ENCODE measurements around the gene DESI1. TPM values are rescaled to one million over a fixed set of nuclear protein-coding genes. Genes with fewer than 3 reads are reported as not detected.
"Not testable (repeated sequence)": the region's sequence is repeated elsewhere in the genome, so short reads cannot be mapped to it uniquely, and the experiment has no call there.

DESI1 gene
- total RNA-seq, 4 donors from 2014 or later: 25.6 to 32.9 (median 27.9) TPM

DNA sequence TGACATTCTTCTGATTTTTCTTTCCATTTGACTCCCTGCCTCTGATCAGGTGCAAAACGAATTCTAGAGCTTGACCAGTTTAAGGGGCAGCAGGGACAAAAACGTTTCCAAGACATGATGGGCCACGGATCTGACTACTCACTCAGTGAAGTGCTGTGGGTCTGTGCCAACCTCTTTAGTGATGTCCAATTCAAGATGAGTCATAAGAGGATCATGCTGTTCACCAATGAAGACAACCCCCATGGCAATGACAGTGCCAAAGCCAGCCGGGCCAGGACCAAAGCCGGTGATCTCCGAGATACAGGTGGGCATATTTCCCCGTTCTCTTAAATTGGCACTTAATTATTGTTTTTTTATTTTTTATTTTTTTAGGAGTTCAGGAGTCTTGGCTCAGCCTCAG is 15.6 kb upstream of the DESI1 start:
- Histone ChIP-seq H3K36me3 (peaks cover 81% of the 10 kb centered on the region), H3K9me3 (no peaks in the 10 kb centered on the region), H3K4me1 (no peaks in the 10 kb centered on the region), H3K27me3 (no peaks in the 10 kb centered on the region), H3K4me3 (no peak overlapping the region), H3K27ac (no peak overlapping the region)
- TF ChIP-seq EP300 (IDR thresholded peaks at IDR 0.05): no peak
- TF ChIP-seq POLR2A (IDR thresholded peaks at IDR 0.05): no peak
- TF ChIP-seq POLR2AphosphoS5 (IDR thresholded peaks at IDR 0.05): no peak
- TF ChIP-seq, protein P1, sequence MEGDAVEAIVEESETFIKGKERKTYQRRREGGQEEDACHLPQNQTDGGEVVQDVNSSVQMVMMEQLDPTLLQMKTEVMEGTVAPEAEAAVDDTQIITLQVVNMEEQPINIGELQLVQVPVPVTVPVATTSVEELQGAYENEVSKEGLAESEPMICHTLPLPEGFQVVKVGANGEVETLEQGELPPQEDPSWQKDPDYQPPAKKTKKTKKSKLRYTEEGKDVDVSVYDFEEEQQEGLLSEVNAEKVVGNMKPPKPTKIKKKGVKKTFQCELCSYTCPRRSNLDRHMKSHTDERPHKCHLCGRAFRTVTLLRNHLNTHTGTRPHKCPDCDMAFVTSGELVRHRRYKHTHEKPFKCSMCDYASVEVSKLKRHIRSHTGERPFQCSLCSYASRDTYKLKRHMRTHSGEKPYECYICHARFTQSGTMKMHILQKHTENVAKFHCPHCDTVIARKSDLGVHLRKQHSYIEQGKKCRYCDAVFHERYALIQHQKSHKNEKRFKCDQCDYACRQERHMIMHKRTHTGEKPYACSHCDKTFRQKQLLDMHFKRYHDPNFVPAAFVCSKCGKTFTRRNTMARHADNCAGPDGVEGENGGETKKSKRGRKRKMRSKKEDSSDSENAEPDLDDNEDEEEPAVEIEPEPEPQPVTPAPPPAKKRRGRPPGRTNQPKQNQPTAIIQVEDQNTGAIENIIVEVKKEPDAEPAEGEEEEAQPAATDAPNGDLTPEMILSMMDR (IDR thresholded peaks at IDR 0.05): no peak
- WGBS: 52% methylated on average over 7 of the region's 7 CpGs
- DNase-seq (ENCODE audit: low spot score in 2 of 2): no peak

GRCh38 chr22:41634610-41635009 is 13.8 kb upstream of the DESI1 start:
- 93% methylated on average over 8 of the region's 8 CpGs for WGBS
- not testable (repeated sequence) for DNase-seq (ENCODE audit: low spot score in 2 of 2); H3K27ac ChIP-seq; H3K4me3 ChIP-seq; H3K4me1 ChIP-seq; H3K9me3 ChIP-seq; H3K27me3 ChIP-seq
- H3K36me3 ChIP-seq: peaks cover 77% of the 10 kb centered on the region

GRCh38 chr22:41631615-41632014 is 10.8 kb upstream of the DESI1 start:
- 100% methylated on average over 10 of the region's 23 CpGs for WGBS
- not testable (repeated sequence) for H3K4me1 ChIP-seq; H3K27me3 ChIP-seq; H3K27ac ChIP-seq; DNase-seq (ENCODE audit: low spot score in 2 of 2); H3K9me3 ChIP-seq; H3K4me3 ChIP-seq
- H3K36me3 ChIP-seq: peaks cover 83% of the 10 kb centered on the region

DNA sequence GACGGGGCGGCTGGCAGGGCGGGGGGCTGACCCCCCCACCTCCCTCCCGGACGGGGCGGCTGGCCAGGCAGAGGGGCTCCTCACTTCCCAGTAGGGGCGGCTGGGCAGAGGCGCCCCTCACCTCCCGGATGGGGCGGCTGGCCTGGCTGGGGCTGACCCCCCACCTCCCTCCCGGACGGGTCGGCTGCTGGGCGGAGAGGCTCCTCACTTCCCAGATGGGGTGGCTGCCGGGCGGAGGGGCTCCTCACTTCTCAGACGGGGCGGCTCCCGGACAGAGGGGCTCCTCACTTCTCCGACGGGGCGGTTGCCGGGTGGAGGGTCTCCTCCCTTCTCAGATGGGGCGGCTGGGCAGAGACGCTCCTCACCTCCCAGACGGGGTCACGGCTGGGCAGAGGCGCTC is 10.3 kb upstream of the DESI1 start:
- H3K9me3 ChIP-seq; H3K4me3 ChIP-seq; H3K4me1 ChIP-seq; H3K27ac ChIP-seq; DNase-seq (ENCODE audit: low spot score in 2 of 2); H3K27me3 ChIP-seq: not testable (repeated sequence)
- H3K36me3 ChIP-seq: peaks cover 81% of the 10 kb centered on the region
- no CpG with 5 or more reads among the region's 28 CpGs for WGBS

DNA sequence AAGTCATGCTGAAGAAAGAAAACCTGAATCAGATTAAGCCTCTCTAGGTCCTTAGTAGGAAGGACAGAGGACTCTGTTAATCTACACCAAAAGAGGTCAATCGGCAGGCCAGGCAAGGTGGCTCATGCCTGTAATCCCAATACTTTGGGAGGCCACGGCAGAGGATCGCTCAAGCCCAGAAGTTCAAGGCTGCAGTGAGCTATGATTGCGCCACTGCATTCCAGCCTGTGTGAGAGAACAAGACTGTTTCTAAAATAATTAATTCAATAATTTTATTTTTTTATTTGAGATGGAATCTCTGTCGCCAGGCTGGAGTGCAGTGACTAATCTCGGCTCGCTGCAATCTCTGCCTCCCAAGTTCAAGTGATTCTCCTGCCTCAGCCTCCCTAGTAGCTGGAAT is 4.7 kb upstream of the DESI1 start:
- DNase-seq (ENCODE audit: low spot score in 2 of 2): no peak
- Histone ChIP-seq H3K4me1 (peaks cover 19% of the 10 kb centered on the region), H3K27ac (no peak overlapping the region), H3K4me3 (no peak overlapping the region), H3K36me3 (peaks cover 72% of the 10 kb centered on the region), H3K27me3 (no peaks in the 10 kb centered on the region), H3K9me3 (no peaks in the 10 kb centered on the region)
- 92% methylated on average over 7 of the region's 7 CpGs for WGBS
- TF ChIP-seq, protein P1 (IDR thresholded peaks at IDR 0.05): no peak
- TF ChIP-seq POLR2AphosphoS5 (IDR thresholded peaks at IDR 0.05) (no peak), POLR2A (IDR thresholded peaks at IDR 0.05) (no peak), EP300 (IDR thresholded peaks at IDR 0.05) (no peak)

DNA sequence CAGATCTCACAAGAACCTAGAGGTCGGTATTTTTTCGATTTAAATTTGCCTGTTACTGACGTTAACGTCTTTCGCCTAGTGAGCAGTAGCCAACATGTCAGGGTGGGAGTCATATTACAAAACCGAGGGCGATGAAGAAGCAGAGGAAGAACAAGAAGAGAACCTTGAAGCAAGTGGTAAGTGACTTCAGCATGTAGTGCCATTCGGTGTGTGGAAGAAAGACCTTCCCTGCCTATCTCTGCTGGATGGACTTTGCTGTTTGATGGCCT is 1.0 kb upstream of the DESI1 start:
- 2% methylated on average over 8 of the region's 8 CpGs for WGBS
- peaks cover 37% of the 10 kb centered on the region for H3K36me3 ChIP-seq
- peak overlapping the region; percentile 95 for H3K27ac ChIP-seq
- TF ChIP-seq POLR2AphosphoS5 (IDR thresholded peaks at IDR 0.05) (no peak), POLR2A (IDR thresholded peaks at IDR 0.05) (no peak), EP300 (IDR thresholded peaks at IDR 0.05) (no peak)
- TF ChIP-seq, protein P1 (IDR thresholded peaks at IDR 0.05): no peak
- H3K4me3 ChIP-seq: peak overlapping the region; percentile 91
- H3K4me1 ChIP-seq: peaks cover 38% of the 10 kb centered on the region
- H3K27me3 ChIP-seq: no peaks in the 10 kb centered on the region
- no peak for DNase-seq (ENCODE audit: low spot score in 2 of 2)
- no peaks in the 10 kb centered on the region for H3K9me3 ChIP-seq

DNA sequence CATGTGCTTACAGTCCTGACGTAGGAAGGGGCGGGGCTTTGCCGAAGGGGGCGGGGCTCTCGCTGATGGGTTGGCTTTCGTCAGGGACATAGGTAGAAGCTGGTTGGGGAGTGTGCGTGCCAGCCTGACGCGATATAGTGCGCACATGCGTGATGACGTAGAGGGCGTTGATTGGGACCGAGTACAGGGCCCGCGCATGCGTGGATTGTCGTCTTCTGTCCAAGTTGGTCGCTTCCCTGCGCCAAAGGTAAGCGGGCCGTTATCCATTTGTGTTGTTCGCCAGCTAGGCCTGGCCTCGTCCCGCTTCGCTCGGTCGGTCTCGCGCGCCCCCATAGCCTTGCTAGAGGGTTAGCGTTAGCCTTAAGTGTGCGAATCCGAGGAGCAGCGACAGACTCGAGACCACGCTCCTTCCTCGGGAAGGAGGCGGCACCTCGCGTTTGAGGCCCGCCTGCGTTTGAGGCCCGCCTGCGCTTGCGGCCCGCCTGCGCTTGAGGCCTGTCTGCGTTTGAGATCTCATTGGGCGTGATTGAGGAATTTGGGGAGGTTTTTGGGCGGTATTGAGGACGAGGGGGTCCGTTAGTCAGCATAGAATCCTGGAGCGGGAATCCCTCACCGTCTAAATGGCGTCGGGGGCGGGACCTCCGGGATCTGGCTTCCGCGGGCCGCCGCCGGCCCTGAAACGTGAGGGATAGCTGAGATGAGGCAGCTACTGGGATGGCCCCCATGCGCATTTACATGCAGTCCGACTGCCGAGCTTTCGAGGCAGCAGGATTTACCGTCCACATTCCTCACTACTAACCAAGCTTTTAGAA is 462 bp upstream of the DESI1 start, which contains the start of gene XRCC6:
TSS of gene XRCC6 (plus strand) at position 197 of the 812 bp plus-strand sequence. CDS start 710 bp downstream, outside the sequence.
- no peaks in the 10 kb centered on the region for H3K9me3 ChIP-seq

More for the DNA sequence above, 462 bp upstream of the DESI1 start, which contains the start of gene XRCC6:
- peaks cover 34% of the 10 kb centered on the region for H3K36me3 ChIP-seq
- H3K27ac ChIP-seq: peak within 1 kb of the TSS; percentile 95
- peak; percentile 90 to 97 (median 92) for TF ChIP-seq POLR2AphosphoS5 (IDR thresholded peaks at IDR 0.05)
- peak; percentile 56 to 90 for TF ChIP-seq POLR2A (IDR thresholded peaks at IDR 0.05)
- TF ChIP-seq, protein P1 (IDR thresholded peaks at IDR 0.05): no peak
- TF ChIP-seq EP300 (IDR thresholded peaks at IDR 0.05): no peak
- H3K27me3 ChIP-seq: no peaks in the 10 kb centered on the region
- H3K4me1 ChIP-seq: peaks cover 38% of the 10 kb centered on the region
- H3K4me3 ChIP-seq: peak within 1 kb of the TSS; percentile 91
- 0% methylated on average over 29 of the region's 70 CpGs for WGBS
- DNase-seq (ENCODE audit: low spot score in 2 of 2): peak; percentile 100
